ENCODE measurements around the gene SLC7A1.

Gene SLC7A1

GRCh38 chr13:29526741-29527140 is 68.7 kb downstream of the SLC7A1 start:
- DNase-seq, result no peak

GRCh38 chr13:29525757-29526156 is 69.7 kb downstream of the SLC7A1 start:
- DNase-seq, result no peak

GRCh38 chr13:29524641-29525040 is 70.8 kb downstream of the SLC7A1 start:
- DNase-seq, result no peak

- DNase-seq, result no peak
These were observed 71.3 kb downstream of the SLC7A1 start for GRCh38 chr13:29524176-29524575.

- DNase-seq, result no peak
These were observed 72.1 kb downstream of the SLC7A1 start for GRCh38 chr13:29523199-29523961.

- no peak for DNase-seq
These were observed 73.3 kb downstream of the SLC7A1 start for GRCh38 chr13:29522044-29522685.

- DNase-seq, result no peak
These were observed 74.2 kb downstream of the SLC7A1 start for GRCh38 chr13:29521336-29521735.

- DNase-seq, result no peak
These were observed 74.8 kb downstream of the SLC7A1 start for GRCh38 chr13:29520671-29521070.

GRCh38 chr13:29519921-29520320 is 75.6 kb downstream of the SLC7A1 start:
- no peak for DNase-seq

- no peak for DNase-seq
These were observed 78.6 kb downstream of the SLC7A1 start for GRCh38 chr13:29516880-29517279.

GRCh38 chr13:29516012-29516411 is 79.5 kb downstream of the SLC7A1 start:
- DNase-seq, result no peak

GRCh38 chr13:29515372-29515771 is 80.1 kb downstream of the SLC7A1 start:
- no peak for DNase-seq

- DNase-seq, result no peak
These were observed 80.7 kb downstream of the SLC7A1 start for GRCh38 chr13:29514720-29515310.

- no peak for DNase-seq
These were observed 81.3 kb downstream of the SLC7A1 start for GRCh38 chr13:29513981-29514719.

- DNase-seq, result no peak
These were observed 82.2 kb downstream of the SLC7A1 start for GRCh38 chr13:29513002-29513980.

- DNase-seq, result no peak
These were observed 83.5 kb downstream of the SLC7A1 start for GRCh38 chr13:29511980-29512379.

- DNase-seq, result no peak
These were observed 84.2 kb downstream of the SLC7A1 start for GRCh38 chr13:29511106-29511796.

GRCh38 chr13:29510651-29511084 is 84.8 kb downstream of the SLC7A1 start:
- DNase-seq, result no peak

- no peak for DNase-seq
These were observed 85.4 kb downstream of the SLC7A1 start for GRCh38 chr13:29509999-29510589.

GRCh38 chr13:29508876-29509252 is 86.6 kb downstream of the SLC7A1 start:
- DNase-seq, result no peak

All from KG1 (cell line).